B cell (primary cell): Measurements from ENCODE around the gene PYGM. TPM values are rescaled to one million over a fixed set of nuclear protein-coding genes. Genes with fewer than 3 reads are reported as not detected.

ENCODE experiments used
- ATAC-seq: fragments of 200-7000 bp; cut with Tn5 transposase; one replicate; pipeline ENCODE4 v1.10.0; 2021; ENCODE audit warnings: low read depth, mild to moderate bottlenecking, moderate number of reproducible peaks, moderate library complexity
- CTCF ChIA-PET: fragments of 350-600 bp; sonication (Branson Sonifier 250); formaldehyde crosslinking; loops from one replicate; lab custom pipeline; 2021; ENCODE audit warnings: antibody characterized with exemption, inconsistent platforms; lab: Charles Lee
- POLR2A ChIA-PET: fragments of 350-600 bp; sonication (Branson Sonifier 250); formaldehyde crosslinking; loops from one replicate; lab custom pipeline; 2021; ENCODE audit warnings: antibody characterized with exemption; lab: Charles Lee
- DNase-seq: peaks from one replicate; pipeline ENCODE4 v3.0.0; 2013
- H2AFZ ChIP-seq: 2 replicates; pipeline ENCODE4 v1.6.1; 2012; ENCODE audit warnings: mild to moderate bottlenecking, low read depth, low read length; ENCODE audit not compliant: insufficient read depth, poor library complexity, severe bottlenecking
- H3K27ac ChIP-seq, 2 donors: 1 replicate in 1 of 2; 2 replicates in 1 of 2; pipeline ENCODE4 v1.5.1; 2012 to 2013; ENCODE audit warnings: low read length in 2 of 2, mild to moderate bottlenecking in 2 of 2, moderate library complexity in 1 of 2
- H3K27me3 ChIP-seq, 4 experiments: fragments of 200-600 bp in 1 of 4; sonication (generic) in 1 of 4; replicated peaks in 1 of 4; 1 replicate in 2 of 4; 2 replicates in 2 of 4; pipeline versions ENCODE4 v1.6.1 to v1.7.0; 2013 to 2016; ENCODE audit warnings: low read length in 3 of 4, mild to moderate bottlenecking in 2 of 4, mixed read lengths in 1 of 4, moderate library complexity in 1 of 4; ENCODE audit not compliant: insufficient read depth in 4 of 4, control insufficient read depth in 3 of 4; ENCODE audit errors: control extremely low read depth in 1 of 4
- H3K36me3 ChIP-seq, 2 experiments: replicated peaks in 1 of 2; 1 replicate in 1 of 2; 2 replicates in 1 of 2; pipeline versions ENCODE4 v1.6.1 to v1.7.1; 2013; ENCODE audit warnings: low read length in 1 of 2; ENCODE audit not compliant: insufficient read depth in 2 of 2, control insufficient read depth in 1 of 2; ENCODE audit errors: control extremely low read depth in 1 of 2, extremely low read depth in 1 of 2
- H3K4me1 ChIP-seq, 2 donors: fragments of 200-600 bp in 1 of 2; sonication (generic) in 1 of 2; 1 replicate in 1 of 2; 2 replicates in 1 of 2; pipeline versions ENCODE4 v1.5.1 to v1.6.1; 2013 to 2017; ENCODE audit warnings: low read length in 2 of 2; ENCODE audit not compliant: control insufficient read depth in 2 of 2, insufficient read depth in 2 of 2
- H3K4me2 ChIP-seq: replicated peaks from 2 replicates; pipeline ENCODE3; 2012; ENCODE audit warnings: mild to moderate bottlenecking, low read depth, low read length; ENCODE audit not compliant: poor library complexity, severe bottlenecking
- H3K4me3 ChIP-seq, 5 experiments: fragments of 200-600 bp in 1 of 5; sonication (generic) in 1 of 5; 1 replicate in 3 of 5; 2 replicates in 2 of 5; pipeline versions ENCODE4 v1.5.1 to v1.7.0; 2011 to 2016; ENCODE audit warnings: low read length in 4 of 5, mild to moderate bottlenecking in 4 of 5, low read depth in 2 of 5, control low read depth in 1 of 5, moderate library complexity in 1 of 5; ENCODE audit not compliant: insufficient read depth in 1 of 5; ENCODE audit errors: control extremely low read depth in 1 of 5, extremely low read depth in 1 of 5
- H3K79me2 ChIP-seq: fragments of 200-600 bp; sonication (generic); one replicate; pipeline ENCODE4 v1.6.0; 2016; ENCODE audit warnings: low read length; ENCODE audit not compliant: control insufficient read depth, insufficient read depth
- H3K9ac ChIP-seq: fragments of 200-600 bp; sonication (generic); 2 replicates; pipeline ENCODE4 v1.6.1; 2017; ENCODE audit warnings: mild to moderate bottlenecking, low read length, moderate library complexity
- H3K9me3 ChIP-seq, 3 donors: one replicate each; pipeline versions ENCODE4 v1.6.1 to v1.7.1; 2013; ENCODE audit warnings: low read length in 2 of 3; ENCODE audit not compliant: control insufficient read depth in 2 of 3, insufficient read depth in 1 of 3; ENCODE audit errors: control extremely low read depth in 1 of 3
- H4K20me1 ChIP-seq: 2 replicates; pipeline ENCODE4 v1.6.0; 2012; ENCODE audit warnings: mild to moderate bottlenecking, low read length; ENCODE audit not compliant: insufficient read depth, control insufficient read depth, poor library complexity, severe bottlenecking
- H3K27ac Mint-ChIP-seq: one replicate; pipeline ENCODE4 v1.8.0; 2021; ENCODE audit warnings: mixed read lengths
- H3K27me3 Mint-ChIP-seq: one replicate; pipeline ENCODE4 v1.8.0; 2021; ENCODE audit warnings: mixed read lengths
- H3K4me1 Mint-ChIP-seq: one replicate; pipeline ENCODE4 v1.8.0; 2021; ENCODE audit warnings: mixed read lengths
- H3K4me3 Mint-ChIP-seq: one replicate; pipeline ENCODE4 v1.8.0; 2021; ENCODE audit warnings: mixed read lengths
- H3K9me3 Mint-ChIP-seq: one replicate; pipeline ENCODE4 v1.8.0; 2022; ENCODE audit warnings: mixed read lengths; ENCODE audit not compliant: insufficient read depth
- CTCF ChIP-seq: fragments of 200-600 bp; IDR thresholded peaks from one replicate; pipeline ENCODE4 v1.8.0; 2022; ENCODE audit warnings: antibody characterized with exemption, mild to moderate bottlenecking
- EZH2 ChIP-seq: IDR thresholded peaks from 2 replicates; pipeline ENCODE4 v1.6.1; 2012; ENCODE audit warnings: borderline replicate concordance, low read depth, mild to moderate bottlenecking, moderate library complexity, low read length; ENCODE audit not compliant: insufficient read depth, poor library complexity, severe bottlenecking
- WGBS: methylation state at CpG from one replicate; pipeline ENCODE4 v1.1.5; 2013; ENCODE audit warnings: missing lambda C conversion rate; ENCODE audit not compliant: insufficient coverage; 5-methylcytosine and 5-hydroxymethylcytosine counted together
- intact Hi-C: fragments of 100-400 bp; cut with micrococcal nuclease; formaldehyde crosslinking; loops from one replicate; pipeline ENCODE4 v1.10.0; 2022
- polyA plus RNA-seq: library from polyadenylated mRNA; depleted of rRNA; stranded (reverse); fragments of >200 nt; gene quantifications from 2 replicates; pipeline ENCODE4 v1.2.3, GENCODE V29; 2012
- total RNA-seq, 2 donors: library from RNA; stranded (reverse); fragments of 120-200 nt in 1 of 2; gene quantifications; 1 replicate in 1 of 2; 2 replicates in 1 of 2; pipeline versions ENCODE4 v1.2.3 to v1.2.4, GENCODE V29; 2013 to 2022

Gene PYGM
- total and polyA plus RNA-seq, 2 donors (not counting 1 experiment from before 2014, with no cell fraction given), result 9.3 to 9.6 TPM

GRCh38 chr11:64752175-64752970 is 7.4 kb downstream of the PYGM start:
- ChIA-PET CTCF (interaction anchor here (1.1 to 13.7 kb wide), 3 partner anchors 9 to 15 kb away, joined by 3 to 280 read pairs (median 3); partner anchors contain the start of gene RASGRP2), POLR2A (interaction anchor here (0.6 to 2.0 kb wide), 3 partner anchors 10 to 61 kb away, joined by 3 to 11 read pairs (median 4); no protein-coding TSS in a partner anchor)
- H3K4me2 ChIP-seq, result no peak overlapping the region
- DNase-seq (no peak), ATAC-seq (no peak)
- H3K27ac ChIP-seq, result no peak overlapping the region
- H3K4me3 ChIP-seq, result no peak overlapping the region
- no peak for TF ChIP-seq EZH2
- no peak for TF ChIP-seq CTCF
- no peaks in the 10 kb centered on the region for H4K20me1 ChIP-seq
- no peak overlapping the region for H3K9ac ChIP-seq
- peaks cover 50% of the 10 kb centered on the region for H3K79me2 ChIP-seq
- no peaks in the 10 kb centered on the region for H3K9me3 ChIP-seq
- WGBS, result 91% methylated on average over 13 of the region's 14 CpGs
- Mint-ChIP-seq H3K4me1 (peaks cover 40% of the 10 kb centered on the region), H3K27me3 (no peaks in the 10 kb centered on the region), H3K27ac (no peak overlapping the region), H3K4me3 (no peak overlapping the region), H3K9me3 (no peaks in the 10 kb centered on the region)
- H3K27me3 ChIP-seq, result no peaks in the 10 kb centered on the region
- intact Hi-C loops, result no loop called here
- peaks cover 7 to 18% of the 10 kb centered on the region in 2 donors for H3K4me1 ChIP-seq
- peaks cover 0 to 23% of the 10 kb centered on the region in 2 experiments for H3K36me3 ChIP-seq
- H2AFZ ChIP-seq, result no peak overlapping the region

GRCh38 chr11:64751580-64751979 is 8.2 kb downstream of the PYGM start:
- H3K27ac ChIP-seq, result no peak overlapping the region
- H3K4me1 ChIP-seq, result peaks cover 8 to 23% of the 10 kb centered on the region in 2 donors
- H3K9me3 Mint-ChIP-seq, result no peaks in the 10 kb centered on the region
- ChIA-PET POLR2A (interaction anchor here (0.7 to 1.7 kb wide), 2 partner anchors 10 to 61 kb away, joined by 3 to 4 read pairs; no protein-coding TSS in a partner anchor), CTCF (interaction anchor here (1.1 to 13.7 kb wide), 4 partner anchors 8 to 23 kb away, joined by 3 to 280 read pairs (median 3); partner anchors contain the start of gene RASGRP2)
- H2AFZ ChIP-seq, result no peak overlapping the region
- no peaks in the 10 kb centered on the region for H3K27me3 ChIP-seq
- no peaks in the 10 kb centered on the region for H3K27me3 Mint-ChIP-seq
- no peak overlapping the region for H3K9ac ChIP-seq
- ATAC-seq (no peak), DNase-seq (no peak)
- H3K27ac Mint-ChIP-seq, result no peak overlapping the region
- H3K4me3 ChIP-seq, result no peak overlapping the region
- peaks cover 45% of the 10 kb centered on the region for H3K4me1 Mint-ChIP-seq
- intact Hi-C loops, result no loop called here
- peaks cover 0 to 23% of the 10 kb centered on the region in 2 experiments for H3K36me3 ChIP-seq
- no peak overlapping the region for H3K4me3 Mint-ChIP-seq
- H4K20me1 ChIP-seq, result no peaks in the 10 kb centered on the region
- no peaks in the 10 kb centered on the region for H3K9me3 ChIP-seq
- H3K79me2 ChIP-seq, result peaks cover 42% of the 10 kb centered on the region
- WGBS, result 92% methylated on average over 9 of the region's 9 CpGs
- TF ChIP-seq EZH2 (no peak), CTCF (no peak)
- H3K4me2 ChIP-seq, result no peak overlapping the region
